ENCODE data around the gene ARL5C.

ARL5C gene

DNA sequence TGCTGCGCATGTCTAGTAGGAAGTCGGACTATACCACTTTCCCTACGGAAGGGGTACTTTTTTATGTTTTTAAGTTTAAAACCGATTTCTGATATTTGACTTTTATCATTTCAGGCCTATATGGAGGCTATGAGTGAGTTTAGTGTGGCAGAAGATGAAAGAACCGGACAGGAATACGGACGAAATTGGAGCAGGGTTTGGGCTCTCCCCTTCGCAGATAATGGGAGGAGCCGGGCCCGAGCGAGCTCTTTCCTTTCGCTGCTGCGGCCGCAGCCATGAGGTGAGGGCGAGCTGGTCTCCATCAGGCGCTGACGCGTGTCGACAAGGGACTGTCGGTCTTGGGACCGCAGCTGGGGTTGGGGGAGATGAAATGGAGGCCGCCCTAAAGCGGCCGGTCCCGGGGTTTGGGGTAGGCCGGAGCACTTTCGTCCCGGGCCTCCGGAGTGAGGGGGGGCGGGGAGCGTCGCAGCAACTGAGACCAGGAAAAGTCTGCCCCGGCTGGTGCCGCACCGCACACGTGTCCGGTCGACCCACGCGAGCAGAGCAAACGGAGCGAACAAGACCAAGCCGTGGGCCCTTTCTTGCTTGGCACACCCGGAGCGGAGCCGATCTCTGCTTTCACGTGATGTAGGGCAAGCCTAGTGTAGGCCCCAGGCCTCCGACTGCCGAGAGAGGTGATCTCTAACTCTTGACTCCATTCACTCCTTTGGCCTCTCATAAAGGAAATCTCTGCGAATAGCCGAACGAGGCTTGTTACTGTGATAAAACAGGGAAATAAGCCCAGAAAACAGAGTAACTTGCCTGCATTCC lies 34.3 kb upstream of the ARL5C start, which contains the start of gene RPL19 (continued):
- TF ChIP-seq ZBTB21 (tag by site-specific recombination; IDR thresholded peaks at IDR 0.05) (0 out of 2 replicates have a peak, but pooled peaks have one; percentile 9), ZEB2 (tag by site-specific recombination; IDR thresholded peaks at IDR 0.05) (peak; percentile 59), KLF8 (tag by site-specific recombination; IDR thresholded peaks at IDR 0.05) (peak; percentile 60; the same call in 1 of the 2 replicates), ZNF549 (tag by site-specific recombination; IDR thresholded peaks at IDR 0.05) (no peak), ZNF514 (tag by site-specific recombination; IDR thresholded peaks at IDR 0.05) (no peak), ZNF624 (tag by site-specific recombination; IDR thresholded peaks at IDR 0.05) (no peak), ZNF488 (tag by site-specific recombination; IDR thresholded peaks at IDR 0.05) (no peak), GFI1B (tag by site-specific recombination; IDR thresholded peaks at IDR 0.05) (no peak), MZF1 (tag by site-specific recombination; IDR thresholded peaks at IDR 0.05; ENCODE audit: borderline replicate concordance) (no peak), TRIM28 (IDR thresholded peaks at IDR 0.05; ENCODE audit: borderline replicate concordance, low read length) (no peak), ZNF548 (tag by site-specific recombination; IDR thresholded peaks at IDR 0.05) (no peak), SCRT2 (tag by site-specific recombination; IDR thresholded peaks at IDR 0.05) (no peak), ZNF785 (tag by site-specific recombination; IDR thresholded peaks at IDR 0.05) (no peak), ZNF510 (tag by site-specific recombination; IDR thresholded peaks at IDR 0.05; ENCODE audit: insufficient replicate concordance) (no peak), SP7 (tag by site-specific recombination; IDR thresholded peaks at IDR 0.05) (peak; percentile 76; the same call in 1 of the 2 replicates), KLF1 (tag by site-specific recombination; IDR thresholded peaks at IDR 0.05) (no peak), SP2 (tag by site-specific recombination; IDR thresholded peaks at IDR 0.05) (no peak), ZXDB (tag by site-specific recombination; IDR thresholded peaks at IDR 0.05) (no peak; the same call in 1 of the 2 replicates), ZNF600 (tag by site-specific recombination; IDR thresholded peaks at IDR 0.05) (no peak), ZNF626 (tag by site-specific recombination; IDR thresholded peaks at IDR 0.05) (no peak), ZNF148 (tag by site-specific recombination; IDR thresholded peaks at IDR 0.05; ENCODE audit: borderline replicate concordance) (no peak), ZNF211 (tag by site-specific recombination; IDR thresholded peaks at IDR 0.05; ENCODE audit: low read depth) (no peak), ZNF274 (IDR thresholded peaks at IDR 0.05; ENCODE audit: low read length) (no peak), ZNF274 (tag by site-specific recombination; IDR thresholded peaks at IDR 0.05; ENCODE audit: borderline replicate concordance) (no peak)
- TF ChIP-seq, protein P1, sequence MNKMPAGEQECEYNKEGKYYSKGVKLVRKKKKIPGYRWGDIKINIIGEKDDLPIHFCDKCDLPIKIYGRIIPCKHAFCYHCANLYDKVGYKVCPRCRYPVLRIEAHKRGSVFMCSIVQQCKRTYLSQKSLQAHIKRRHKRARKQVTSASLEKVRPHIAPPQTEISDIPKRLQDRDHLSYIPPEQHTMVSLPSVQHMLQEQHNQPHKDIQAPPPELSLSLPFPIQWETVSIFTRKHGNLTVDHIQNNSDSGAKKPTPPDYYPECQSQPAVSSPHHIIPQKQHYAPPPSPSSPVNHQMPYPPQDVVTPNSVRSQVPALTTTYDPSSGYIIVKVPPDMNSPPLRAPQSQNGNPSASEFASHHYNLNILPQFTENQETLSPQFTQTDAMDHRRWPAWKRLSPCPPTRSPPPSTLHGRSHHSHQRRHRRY (tag by site-specific recombination; IDR thresholded peaks at IDR 0.05) = no peak
- TF ChIP-seq, protein P2, sequence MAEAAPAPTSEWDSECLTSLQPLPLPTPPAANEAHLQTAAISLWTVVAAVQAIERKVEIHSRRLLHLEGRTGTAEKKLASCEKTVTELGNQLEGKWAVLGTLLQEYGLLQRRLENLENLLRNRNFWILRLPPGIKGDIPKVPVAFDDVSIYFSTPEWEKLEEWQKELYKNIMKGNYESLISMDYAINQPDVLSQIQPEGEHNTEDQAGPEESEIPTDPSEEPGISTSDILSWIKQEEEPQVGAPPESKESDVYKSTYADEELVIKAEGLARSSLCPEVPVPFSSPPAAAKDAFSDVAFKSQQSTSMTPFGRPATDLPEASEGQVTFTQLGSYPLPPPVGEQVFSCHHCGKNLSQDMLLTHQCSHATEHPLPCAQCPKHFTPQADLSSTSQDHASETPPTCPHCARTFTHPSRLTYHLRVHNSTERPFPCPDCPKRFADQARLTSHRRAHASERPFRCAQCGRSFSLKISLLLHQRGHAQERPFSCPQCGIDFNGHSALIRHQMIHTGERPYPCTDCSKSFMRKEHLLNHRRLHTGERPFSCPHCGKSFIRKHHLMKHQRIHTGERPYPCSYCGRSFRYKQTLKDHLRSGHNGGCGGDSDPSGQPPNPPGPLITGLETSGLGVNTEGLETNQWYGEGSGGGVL (tag by site-specific recombination; IDR thresholded peaks at IDR 0.05) = no peak
- TF ChIP-seq, protein P3, sequence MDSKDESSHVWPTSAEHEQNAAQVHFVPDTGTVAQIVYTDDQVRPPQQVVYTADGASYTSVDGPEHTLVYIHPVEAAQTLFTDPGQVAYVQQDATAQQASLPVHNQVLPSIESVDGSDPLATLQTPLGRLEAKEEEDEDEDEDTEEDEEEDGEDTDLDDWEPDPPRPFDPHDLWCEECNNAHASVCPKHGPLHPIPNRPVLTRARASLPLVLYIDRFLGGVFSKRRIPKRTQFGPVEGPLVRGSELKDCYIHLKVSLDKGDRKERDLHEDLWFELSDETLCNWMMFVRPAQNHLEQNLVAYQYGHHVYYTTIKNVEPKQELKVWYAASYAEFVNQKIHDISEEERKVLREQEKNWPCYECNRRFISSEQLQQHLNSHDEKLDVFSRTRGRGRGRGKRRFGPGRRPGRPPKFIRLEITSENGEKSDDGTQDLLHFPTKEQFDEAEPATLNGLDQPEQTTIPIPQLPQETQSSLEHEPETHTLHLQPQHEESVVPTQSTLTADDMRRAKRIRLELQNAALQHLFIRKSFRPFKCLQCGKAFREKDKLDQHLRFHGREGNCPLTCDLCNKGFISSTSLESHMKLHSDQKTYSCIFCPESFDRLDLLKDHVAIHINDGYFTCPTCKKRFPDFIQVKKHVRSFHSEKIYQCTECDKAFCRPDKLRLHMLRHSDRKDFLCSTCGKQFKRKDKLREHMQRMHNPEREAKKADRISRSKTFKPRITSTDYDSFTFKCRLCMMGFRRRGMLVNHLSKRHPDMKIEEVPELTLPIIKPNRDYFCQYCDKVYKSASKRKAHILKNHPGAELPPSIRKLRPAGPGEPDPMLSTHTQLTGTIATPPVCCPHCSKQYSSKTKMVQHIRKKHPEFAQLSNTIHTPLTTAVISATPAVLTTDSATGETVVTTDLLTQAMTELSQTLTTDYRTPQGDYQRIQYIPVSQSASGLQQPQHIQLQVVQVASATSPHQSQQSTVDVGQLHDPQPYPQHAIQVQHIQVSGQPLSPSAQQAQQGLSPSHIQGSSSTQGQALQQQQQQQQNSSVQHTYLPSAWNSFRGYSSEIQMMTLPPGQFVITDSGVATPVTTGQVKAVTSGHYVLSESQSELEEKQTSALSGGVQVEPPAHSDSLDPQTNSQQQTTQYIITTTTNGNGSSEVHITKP (tag by site-specific recombination; IDR thresholded peaks at IDR 0.05) = peak; percentile 100
